ENCODE data around the gene SRSF4. TPM values are rescaled to one million over a fixed set of nuclear protein-coding genes. Genes with fewer than 3 reads are reported as not detected.

Gene SRSF4
- total RNA-seq, 1 donor from 2014 or later = 49.7 TPM

GRCh38 chr1:29201595-29202051 lies 19.9 kb upstream of the SRSF4 start:
- no peak for FAIRE-seq
- no peak for DNase-seq (ENCODE audit: low spot score in 2 of 2)

- FAIRE-seq (no peak), DNase-seq (ENCODE audit: low spot score in 2 of 2) (no peak)
Measured at GRCh38 chr1:29200906-29201594, 19.4 kb upstream of the SRSF4 start.

DNA sequence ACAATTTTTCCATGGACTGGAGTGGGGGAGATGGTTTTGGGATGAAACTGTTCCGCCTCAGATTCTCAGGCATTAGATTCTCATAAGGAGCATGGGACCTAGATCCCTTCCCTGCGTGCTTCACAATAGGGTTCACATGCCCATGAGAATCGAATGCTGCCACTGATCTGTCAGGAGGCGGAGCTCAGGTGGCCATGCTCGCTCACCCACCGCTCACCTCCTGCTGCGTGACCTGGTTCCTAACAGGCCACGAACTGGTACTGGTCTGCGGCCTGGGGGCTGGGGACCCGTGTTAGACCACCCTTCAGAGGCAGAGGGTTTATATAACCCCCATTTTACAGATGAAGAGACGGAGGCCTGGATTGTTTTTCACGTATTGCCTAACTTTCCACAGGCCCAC lies 16.3 kb upstream of the SRSF4 start:
- no peak for DNase-seq (ENCODE audit: low spot score in 2 of 2)
- FAIRE-seq = no peak

- DNase-seq (ENCODE audit: low spot score in 2 of 2) (no peak), FAIRE-seq (no peak)
Measured at GRCh38 chr1:29197590-29197924, 15.9 kb upstream of the SRSF4 start.

- no peak for DNase-seq (ENCODE audit: low spot score in 2 of 2)
- no peak for FAIRE-seq
Measured at GRCh38 chr1:29196863-29197589, 15.3 kb upstream of the SRSF4 start.

- FAIRE-seq = no peak
- DNase-seq (ENCODE audit: low spot score in 2 of 2) = no peak
Measured at GRCh38 chr1:29195881-29196291, 14.2 kb upstream of the SRSF4 start.

- no peak for DNase-seq (ENCODE audit: low spot score in 2 of 2)
- FAIRE-seq = no peak
Measured at GRCh38 chr1:29193879-29194455, 12.3 kb upstream of the SRSF4 start.

DNA sequence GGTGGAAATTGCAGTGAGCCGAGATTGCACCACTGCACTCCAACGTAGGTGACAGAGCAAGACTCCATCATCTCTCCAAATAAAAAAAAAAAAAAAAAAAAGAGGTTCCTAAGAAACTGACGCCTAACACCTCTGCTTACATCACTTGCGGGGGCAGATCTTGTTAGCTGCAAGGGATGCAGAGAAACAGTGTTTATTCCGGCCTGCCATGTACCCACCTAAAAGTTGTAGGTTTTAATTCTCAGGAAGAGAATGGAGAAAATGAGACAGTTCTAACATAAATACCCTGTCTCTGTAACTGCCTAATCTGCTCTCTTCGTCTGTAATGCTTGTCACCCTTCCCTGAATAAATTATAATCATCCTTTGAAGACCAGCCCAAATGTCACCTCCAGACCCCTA lies 9.0 kb upstream of the SRSF4 start:
- FAIRE-seq = no peak
- no peak for DNase-seq (ENCODE audit: low spot score in 2 of 2)

DNA sequence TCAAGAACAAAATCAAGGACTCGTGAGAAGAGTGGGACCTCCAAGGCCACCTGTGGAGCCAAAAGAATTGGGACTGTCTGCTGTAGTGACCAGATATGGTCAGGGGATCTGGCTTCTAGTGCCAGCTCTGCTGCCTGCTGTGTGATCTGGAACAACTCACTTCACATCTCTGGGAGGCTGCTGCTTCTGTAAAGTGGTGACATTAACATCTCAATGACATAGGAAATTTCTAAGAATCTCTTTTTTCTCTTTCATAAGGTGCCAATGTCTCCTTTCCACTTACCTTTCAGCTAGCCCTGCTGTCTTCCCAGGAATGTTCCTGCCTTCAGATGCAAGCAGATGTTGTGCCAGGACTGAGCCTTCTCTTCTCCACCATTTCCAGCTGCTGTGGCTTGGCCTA lies 5.0 kb upstream of the SRSF4 start:
- DNase-seq (ENCODE audit: low spot score in 2 of 2) (no peak), FAIRE-seq (no peak)

DNA sequence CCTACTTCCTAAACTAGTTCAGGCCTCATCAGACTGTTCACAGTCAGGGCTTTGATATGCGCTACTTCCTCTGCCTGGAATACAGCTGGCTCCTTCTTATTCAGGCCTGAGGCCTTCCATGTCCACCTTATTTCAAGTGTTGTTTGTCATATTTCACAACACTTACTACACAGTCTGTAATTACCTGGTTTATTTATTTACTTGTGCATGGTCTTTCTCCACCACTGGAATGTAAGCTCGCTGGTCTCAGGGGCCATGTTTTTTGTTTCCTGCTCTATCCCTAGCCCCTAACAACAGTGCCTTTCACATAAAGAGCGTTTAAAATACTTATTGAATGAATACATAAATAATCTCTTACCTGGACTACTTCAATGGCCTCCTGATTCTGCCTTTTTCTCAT lies 4.6 kb upstream of the SRSF4 start:
- no peak for FAIRE-seq
- DNase-seq (ENCODE audit: low spot score in 2 of 2) = no peak

DNA sequence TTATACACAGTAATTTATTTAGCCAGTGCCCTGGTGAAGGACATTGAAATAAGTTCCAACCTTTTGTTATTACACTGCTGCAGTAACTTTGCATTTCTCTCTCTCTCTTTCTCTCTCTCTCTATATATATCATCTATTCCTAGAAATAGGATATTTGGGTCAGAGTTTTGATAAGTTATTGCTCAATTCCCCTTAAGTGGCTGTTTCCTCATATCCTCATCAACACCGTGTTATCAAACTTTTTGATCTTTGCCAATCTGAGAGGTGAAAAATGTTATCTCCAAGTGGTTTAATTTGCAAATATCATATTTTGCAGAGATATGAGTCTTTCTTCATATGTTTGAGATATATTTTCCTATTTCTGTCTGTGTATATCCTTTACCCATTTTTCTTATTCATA lies 1.6 kb upstream of the SRSF4 start:
- FAIRE-seq (no peak), DNase-seq (ENCODE audit: low spot score in 2 of 2) (no peak)

DNA sequence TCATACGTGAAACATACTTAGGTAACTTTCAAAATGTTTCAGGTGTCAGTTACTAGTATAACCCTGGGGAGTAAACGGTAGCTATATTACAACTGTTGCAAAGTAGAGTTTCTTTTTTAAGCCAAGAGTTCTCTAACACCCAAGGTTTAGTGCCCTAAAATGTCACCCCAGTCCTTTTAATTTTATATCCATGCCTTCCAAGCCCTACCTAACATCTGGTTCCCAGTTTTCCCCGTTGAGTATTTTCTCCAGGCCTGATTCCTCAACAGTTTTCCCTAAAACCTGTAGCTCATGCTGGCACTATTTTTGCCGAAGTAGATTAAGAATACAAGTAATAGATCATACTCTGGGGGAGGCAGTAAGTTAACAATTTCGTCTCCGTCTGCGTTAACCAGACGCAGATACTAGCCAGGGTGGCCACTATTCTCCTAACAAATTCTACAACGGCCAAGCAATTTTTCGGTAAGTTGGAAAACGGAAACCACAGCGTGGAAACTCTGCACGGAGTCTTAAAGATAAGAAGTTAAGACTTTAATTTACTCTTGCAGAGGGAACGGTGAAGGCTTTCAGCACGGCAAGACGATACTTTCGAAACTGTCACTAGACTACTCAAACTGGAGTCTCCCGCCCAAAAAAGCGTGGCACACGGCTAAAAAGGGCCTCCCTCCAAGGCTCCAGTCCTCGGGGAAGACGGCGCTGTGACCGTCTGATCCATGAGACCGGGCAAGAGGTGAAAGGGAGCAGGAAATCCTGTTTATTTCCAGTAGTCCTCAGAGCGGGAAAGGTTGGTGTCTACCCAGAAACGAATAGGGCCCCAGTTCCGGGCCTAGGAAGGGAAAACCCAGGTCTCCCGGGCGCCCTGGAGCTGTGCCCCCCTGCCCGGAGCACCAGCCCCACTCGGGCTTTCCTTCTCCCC lies 945 bp downstream of the SRSF4 start:
- no peak for DNase-seq (ENCODE audit: low spot score in 2 of 2)
- FAIRE-seq = no peak

- DNase-seq (ENCODE audit: low spot score in 2 of 2) (no peak), FAIRE-seq (no peak)
Measured at GRCh38 chr1:29179641-29180184, 2.0 kb downstream of the SRSF4 start.

- no peak for DNase-seq (ENCODE audit: low spot score in 2 of 2)
- FAIRE-seq = no peak
Measured at GRCh38 chr1:29177022-29177705, 4.5 kb downstream of the SRSF4 start.

GRCh38 chr1:29176576-29176975 lies 5.1 kb downstream of the SRSF4 start:
- no peak for FAIRE-seq

DNA sequence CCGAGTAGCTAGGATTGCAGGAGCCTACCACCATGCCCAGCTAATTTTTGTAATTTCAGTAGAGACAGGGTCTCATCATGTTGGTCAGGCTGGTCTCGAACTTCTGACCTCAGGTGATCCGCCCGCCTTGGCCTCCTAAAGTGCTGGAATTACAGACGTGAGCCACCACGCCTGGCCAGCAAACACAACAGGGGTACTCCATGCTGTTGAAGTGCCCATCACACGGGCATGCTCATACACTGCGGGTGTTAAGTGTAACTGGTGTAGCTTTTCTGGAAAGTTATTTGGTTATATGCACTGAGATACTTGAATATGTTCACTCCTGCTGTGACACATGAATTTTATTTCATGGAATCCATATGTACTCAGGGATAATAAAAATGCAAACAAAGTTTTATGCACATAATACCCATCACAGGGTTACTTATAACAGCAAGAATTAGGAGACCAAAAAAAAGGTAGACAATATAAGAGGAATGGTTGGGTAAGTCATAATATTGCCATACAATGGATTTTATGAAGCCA lies 9.2 kb downstream of the SRSF4 start:
- no peak for FAIRE-seq
- DNase-seq (ENCODE audit: low spot score in 2 of 2) = no peak

More at GRCh38 chr1:29176576-29176975, 5.1 kb downstream of the SRSF4 start:
- DNase-seq (ENCODE audit: low spot score in 2 of 2) = no peak

GRCh38 chr1:29171521-29171920 lies 10.2 kb downstream of the SRSF4 start:
- FAIRE-seq (no peak), DNase-seq (ENCODE audit: low spot score in 2 of 2) (no peak)

DNA sequence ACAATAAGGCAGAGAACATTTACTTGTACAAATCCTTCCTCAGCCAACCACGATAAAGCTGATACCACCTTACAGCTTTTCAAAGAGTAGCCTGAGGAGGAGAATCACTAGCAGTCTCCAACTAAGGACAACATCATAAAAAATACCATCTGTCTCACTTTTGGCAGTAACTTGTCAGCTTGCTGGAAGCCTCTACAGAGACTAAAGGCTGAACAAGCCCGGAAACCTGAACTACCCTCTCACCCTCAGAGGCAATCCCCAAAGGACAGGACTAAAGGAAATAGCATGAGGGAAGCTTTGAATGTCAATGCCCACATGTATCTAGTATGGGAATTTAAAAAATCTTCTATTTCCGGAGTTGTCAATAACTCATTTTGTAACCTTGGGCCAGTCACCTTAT lies 10.6 kb downstream of the SRSF4 start:
- no peak for FAIRE-seq
- DNase-seq (ENCODE audit: low spot score in 2 of 2) = no peak

- no peak for DNase-seq (ENCODE audit: low spot score in 2 of 2)
- FAIRE-seq = no peak
Measured at GRCh38 chr1:29169976-29170375, 11.7 kb downstream of the SRSF4 start.

DNA sequence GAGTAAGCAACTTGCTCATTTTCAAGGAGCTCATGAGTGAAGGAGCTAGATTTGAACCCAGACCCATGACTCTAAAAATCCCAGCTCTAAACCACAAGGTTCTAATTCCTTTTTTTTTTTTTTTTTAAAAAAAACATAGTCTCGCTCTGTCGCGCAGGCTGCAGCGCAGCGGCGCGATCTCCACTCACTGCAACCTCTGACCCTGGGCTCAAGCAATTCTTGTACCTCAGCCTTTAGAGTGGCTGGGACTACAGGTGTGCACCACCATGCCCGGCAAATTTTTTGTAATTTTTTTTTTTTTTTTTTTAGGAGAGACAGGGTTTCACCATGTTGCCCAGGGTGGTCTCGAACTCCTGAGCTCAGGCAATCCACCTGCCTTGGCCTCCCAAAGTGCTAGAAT lies 13.8 kb downstream of the SRSF4 start:
- no peak for FAIRE-seq

More for the DNA sequence above, 13.8 kb downstream of the SRSF4 start:
- DNase-seq (ENCODE audit: low spot score in 2 of 2) = no peak

All from frontal cortex (tissue), 4 donors.